Liver (tissue), 9 donors: ENCODE measurements around the gene SUSD5. TPM values are rescaled to one million over a fixed set of nuclear protein-coding genes. Genes with fewer than 3 reads are reported as not detected.
"Not testable (repeated sequence)": the region's sequence is repeated elsewhere in the genome, so short reads cannot be mapped to it uniquely, and the experiment has no call there.

Experiments used
- DNase-seq: peaks from one replicate; pipeline ENCODE4 v3.0.0-alpha.2; 2017; ENCODE audit warnings: low spot score
- H3K27ac ChIP-seq, 2 donors: one replicate each; pipeline ENCODE4 v1.7.0; 2013; ENCODE audit warnings: inconsistent platforms in 2 of 2, low read length in 2 of 2, control low read depth in 1 of 2, low read depth in 1 of 2, mild to moderate bottlenecking in 1 of 2
- H3K27me3 ChIP-seq, 4 donors: one replicate each; pipeline versions ENCODE4 v1.6.1 to v1.7.0; 2013; ENCODE audit warnings: low read length in 3 of 4, inconsistent platforms in 1 of 4, mild to moderate bottlenecking in 1 of 4, moderate library complexity in 1 of 4; ENCODE audit not compliant: control insufficient read depth in 4 of 4, insufficient read depth in 4 of 4
- H3K36me3 ChIP-seq, 4 donors: one replicate each; pipeline versions ENCODE4 v1.6.1 to v1.7.0; 2013; ENCODE audit warnings: low read length in 3 of 4, mild to moderate bottlenecking in 3 of 4, low read depth in 1 of 4, moderate library complexity in 1 of 4; ENCODE audit not compliant: control insufficient read depth in 4 of 4, insufficient read depth in 3 of 4
- H3K4me1 ChIP-seq, 4 donors: one replicate each; pipeline versions ENCODE4 v1.6.1 to v1.7.0; 2013; ENCODE audit warnings: low read length in 3 of 4, mild to moderate bottlenecking in 3 of 4, moderate library complexity in 1 of 4; ENCODE audit not compliant: control insufficient read depth in 4 of 4, insufficient read depth in 4 of 4
- H3K4me3 ChIP-seq, 3 donors: one replicate each; pipeline versions ENCODE4 v1.6.1 to v1.7.0; 2013; ENCODE audit warnings: low read length in 3 of 3, control low read depth in 1 of 3, low read depth in 1 of 3, mild to moderate bottlenecking in 1 of 3
- H3K9ac ChIP-seq, 2 donors: one replicate each; pipeline ENCODE4 v1.7.0; 2013; ENCODE audit warnings: low read length in 2 of 2, mild to moderate bottlenecking in 2 of 2, moderate library complexity in 2 of 2, control low read depth in 1 of 2, low read depth in 1 of 2
- H3K9me3 ChIP-seq, 4 donors: one replicate each; pipeline versions ENCODE4 v1.6.1 to v1.7.0; 2013; ENCODE audit warnings: low read length in 3 of 4; ENCODE audit not compliant: control insufficient read depth in 4 of 4
- EGR1 ChIP-seq, 2 donors: IDR thresholded peaks; 2 replicates each; pipeline ENCODE4 v1.6.1; 2016 to 2018; ENCODE audit warnings: antibody characterized with exemption in 2 of 2, low read depth in 2 of 2
- FOXA1 ChIP-seq: IDR thresholded peaks from 2 replicates; pipeline ENCODE4 v1.6.1; 2016; ENCODE audit warnings: antibody characterized with exemption
- FOXA2 ChIP-seq: IDR thresholded peaks from 2 replicates; pipeline ENCODE4 v1.6.1; 2016; ENCODE audit warnings: antibody characterized with exemption
- GABPA ChIP-seq, 2 donors: IDR thresholded peaks in 1 of 2; conservative IDR thresholded peaks in 1 of 2; 2 replicates each; pipeline ENCODE4 v1.6.1; 2016; ENCODE audit warnings: antibody characterized with exemption in 2 of 2, mild to moderate bottlenecking in 1 of 2, moderate library complexity in 1 of 2
- HNF4A ChIP-seq, 2 donors: conservative IDR thresholded peaks; 2 replicates each; pipeline ENCODE4 v1.6.1; 2016; ENCODE audit warnings: antibody characterized with exemption in 2 of 2, mild to moderate bottlenecking in 2 of 2
- HNF4G ChIP-seq: IDR thresholded peaks from 2 replicates; pipeline ENCODE4 v1.6.1; 2016; ENCODE audit warnings: antibody characterized with exemption
- JUND ChIP-seq, 2 donors: IDR thresholded peaks; 2 replicates each; pipeline ENCODE4 v1.6.1; 2016; ENCODE audit warnings: antibody characterized with exemption in 2 of 2
- NR2F2 ChIP-seq: IDR thresholded peaks from 2 replicates; pipeline ENCODE4 v1.6.1; 2016; ENCODE audit warnings: antibody characterized with exemption
- RAD21 ChIP-seq, 2 donors: IDR thresholded peaks; 2 replicates each; pipeline ENCODE4 v1.6.1; 2016; ENCODE audit warnings: antibody characterized with exemption in 2 of 2, mild to moderate bottlenecking in 2 of 2
- RXRA ChIP-seq, 2 donors: IDR thresholded peaks; 2 replicates each; pipeline ENCODE4 v1.6.1; 2017 to 2018; ENCODE audit warnings: antibody characterized with exemption in 2 of 2, mild to moderate bottlenecking in 1 of 2
- SP1 ChIP-seq: IDR thresholded peaks from 2 replicates; pipeline ENCODE4 v1.6.1; 2018; ENCODE audit warnings: antibody characterized with exemption, mild to moderate bottlenecking
- TAF1 ChIP-seq: conservative IDR thresholded peaks from 2 replicates; pipeline ENCODE4 v1.6.1; 2016; ENCODE audit warnings: antibody characterized with exemption, mild to moderate bottlenecking
- YY1 ChIP-seq: IDR thresholded peaks from 2 replicates; pipeline ENCODE4 v1.6.1; 2016; ENCODE audit warnings: antibody characterized with exemption, mild to moderate bottlenecking
- WGBS: extraction: QIAGEN DNeasy Blood & Tissue Kit; methylation state at CpG from one replicate; pipeline ENCODE4 v1.1.7; 2013; 5-methylcytosine and 5-hydroxymethylcytosine counted together
- polyA plus RNA-seq, 2 donors: library from polyadenylated mRNA; stranded (reverse) in 1 of 2; unstranded in 1 of 2; fragments of 200-250 nt in 1 of 2; fragments of >200 nt in 1 of 2; fragmentation: Nextera tagmentation in 1 of 2; extraction: Ambion mirVana in 1 of 2; gene quantifications; one replicate each; pipeline versions ENCODE4 v1.2.1 to v1.2.3, GENCODE V29; 2013 to 2015
- total RNA-seq, 2 donors: library from RNA; depleted of rRNA; stranded (reverse); fragments of >200 nt; gene quantifications; one replicate each; pipeline ENCODE4 v1.2.3, GENCODE V29; 2014
- TF ChIP-seq, protein P1 (sequence below): IDR thresholded peaks from 2 replicates; pipeline ENCODE4 v1.6.1; 2016; ENCODE audit warnings: antibody characterized with exemption
- TF ChIP-seq, protein P2 (sequence below): IDR thresholded peaks from 2 replicates; pipeline ENCODE4 v1.6.1; 2016; ENCODE audit warnings: antibody characterized with exemption, mild to moderate bottlenecking
- TF ChIP-seq, protein P3 (sequence below): IDR thresholded peaks from 2 replicates; pipeline ENCODE4 v1.6.1; 2016; ENCODE audit warnings: antibody characterized with exemption
- TF ChIP-seq, protein P4 (sequence below): fragments of 150-350 bp; IDR thresholded peaks from 2 replicates; pipeline ENCODE4 v1.5.1; 2017; ENCODE audit warnings: improper control_type of control experiment, low read depth, low read length; ENCODE audit not compliant: missing input control
- TF ChIP-seq, protein P5 (sequence below): IDR thresholded peaks from 2 replicates; pipeline ENCODE4 v1.6.1; 2016; ENCODE audit warnings: antibody characterized with exemption
- donor health status: healthy.
- donor health status: healthy.
- donor health status: healthy.
- donor health status: healthy.
- donor health status: healthy.

SUSD5 gene
- total and polyA plus RNA-seq, 4 donors, result 0.08 to 0.21 (median 0.18) TPM

DNA sequence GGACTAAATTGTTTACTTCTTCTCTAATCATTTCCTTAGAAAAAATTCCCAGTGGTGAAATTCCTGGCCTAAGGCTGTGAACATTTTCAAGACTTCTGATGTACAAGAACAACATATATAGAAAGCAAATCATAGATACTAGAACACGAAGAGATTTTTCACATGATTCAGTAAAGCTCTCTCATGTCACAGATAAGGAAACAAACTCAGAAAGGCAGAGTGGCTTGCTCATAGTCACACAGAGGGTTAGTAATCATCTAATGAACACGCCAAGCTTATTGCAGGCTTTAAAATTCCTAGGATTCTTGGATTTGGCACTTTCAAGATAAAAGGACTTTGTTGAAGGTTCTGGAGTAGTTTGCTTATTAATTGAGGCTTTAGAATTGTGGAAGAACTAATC lies 78.6 kb downstream of the SUSD5 start:
- Histone ChIP-seq H3K36me3 (peaks cover 2 to 19% (median 11%) of the 10 kb centered on the region in 4 donors), H3K27me3 (no peaks in the 10 kb centered on the region), H3K4me1 (no peaks in the 10 kb centered on the region), H3K4me3 (no peak overlapping the region), H3K27ac (no peak overlapping the region), H3K9me3 (no peaks in the 10 kb centered on the region), H3K9ac (no peak overlapping the region)
- WGBS, result 83% methylated on average over 2 of the region's 2 CpGs
- no peak for TF ChIP-seq FOXA2
- DNase-seq, result no peak

DNA sequence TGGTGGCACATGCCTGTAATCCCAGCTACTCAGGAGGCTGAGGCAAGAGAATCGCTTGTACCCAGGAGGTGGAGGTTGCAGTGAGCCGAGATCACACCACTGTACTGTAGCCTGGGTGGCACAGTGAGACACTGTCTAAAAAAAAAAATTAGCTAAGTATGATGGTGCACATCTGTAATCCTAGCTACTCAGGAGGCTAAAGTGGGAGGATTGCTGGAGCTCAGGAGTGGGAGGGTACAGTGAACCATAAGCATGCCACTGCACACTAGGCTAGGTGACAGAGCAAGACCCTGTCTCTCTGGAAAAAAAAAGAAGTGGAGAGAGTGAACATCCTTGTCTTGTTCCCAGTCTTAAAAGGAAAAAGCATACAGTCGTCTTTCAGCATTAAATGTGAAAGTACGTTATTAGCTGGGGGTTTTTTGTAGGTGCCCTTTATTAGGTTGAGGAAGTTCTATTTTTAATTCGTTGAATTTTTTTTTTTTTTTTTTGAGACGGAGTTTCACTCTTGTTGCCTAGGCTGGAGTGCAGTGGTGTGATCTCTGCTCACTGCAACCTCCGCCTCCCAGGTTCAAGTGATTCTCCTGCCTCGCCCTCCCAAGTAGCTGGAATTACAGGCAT lies 79.5 kb downstream of the SUSD5 start:
- H3K36me3 ChIP-seq, result peaks cover 7 to 27% (median 15%) of the 10 kb centered on the region in 4 donors

DNA sequence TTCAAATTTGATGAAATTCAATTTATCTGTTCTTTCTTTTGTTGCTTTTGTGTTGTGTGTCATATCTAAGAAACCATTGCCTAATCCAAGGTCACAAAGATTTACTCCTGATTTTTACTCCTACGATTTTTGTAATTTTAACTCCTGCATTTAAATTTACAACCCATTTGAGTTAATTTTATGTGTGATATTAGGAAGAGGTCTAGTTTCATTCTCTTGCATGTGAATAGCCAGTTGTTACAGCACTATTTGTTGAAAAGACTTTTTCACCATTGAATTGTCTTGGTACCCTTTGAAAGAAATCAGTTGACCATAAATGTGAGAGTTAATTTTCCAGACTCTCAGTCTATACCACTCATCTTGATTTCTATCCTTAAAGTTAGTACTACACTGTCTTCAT lies 80.9 kb downstream of the SUSD5 start:
- Histone ChIP-seq H3K27me3 (no peaks in the 10 kb centered on the region), H3K9ac (no peak overlapping the region), H3K4me1 (no peaks in the 10 kb centered on the region), H3K27ac (no peak overlapping the region), H3K4me3 (no peak overlapping the region), H3K9me3 (no peaks in the 10 kb centered on the region), H3K36me3 (peaks cover 9 to 31% (median 13%) of the 10 kb centered on the region in 4 donors)
- DNase-seq, result no peak
- 81% methylated on average over 1 of the region's 1 CpG for WGBS
- TF ChIP-seq YY1 (no peak), HNF4G (no peak), NR2F2 (no peak), TAF1 (no peak), RXRA (IDR thresholded peaks at IDR 0.05) (no peak), FOXA1 (no peak), RAD21 (IDR thresholded peaks at IDR 0.05) (no peak), EGR1 (IDR thresholded peaks at IDR 0.05; ENCODE audit: low read depth in 2 of 2) (no peak), SP1 (no peak), HNF4A (conservative IDR thresholded peaks at IDR 0.05) (no peak), JUND (IDR thresholded peaks at IDR 0.05) (no peak), GABPA (IDR thresholded peaks at IDR 0.05 in 1 of 2, conservative IDR thresholded peaks at IDR 0.05 in 1 of 2) (no peak), FOXA2 (no peak)
- TF ChIP-seq, protein P1, sequence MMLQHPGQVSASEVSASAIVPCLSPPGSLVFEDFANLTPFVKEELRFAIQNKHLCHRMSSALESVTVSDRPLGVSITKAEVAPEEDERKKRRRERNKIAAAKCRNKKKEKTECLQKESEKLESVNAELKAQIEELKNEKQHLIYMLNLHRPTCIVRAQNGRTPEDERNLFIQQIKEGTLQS, result no peak
- TF ChIP-seq, protein P2, sequence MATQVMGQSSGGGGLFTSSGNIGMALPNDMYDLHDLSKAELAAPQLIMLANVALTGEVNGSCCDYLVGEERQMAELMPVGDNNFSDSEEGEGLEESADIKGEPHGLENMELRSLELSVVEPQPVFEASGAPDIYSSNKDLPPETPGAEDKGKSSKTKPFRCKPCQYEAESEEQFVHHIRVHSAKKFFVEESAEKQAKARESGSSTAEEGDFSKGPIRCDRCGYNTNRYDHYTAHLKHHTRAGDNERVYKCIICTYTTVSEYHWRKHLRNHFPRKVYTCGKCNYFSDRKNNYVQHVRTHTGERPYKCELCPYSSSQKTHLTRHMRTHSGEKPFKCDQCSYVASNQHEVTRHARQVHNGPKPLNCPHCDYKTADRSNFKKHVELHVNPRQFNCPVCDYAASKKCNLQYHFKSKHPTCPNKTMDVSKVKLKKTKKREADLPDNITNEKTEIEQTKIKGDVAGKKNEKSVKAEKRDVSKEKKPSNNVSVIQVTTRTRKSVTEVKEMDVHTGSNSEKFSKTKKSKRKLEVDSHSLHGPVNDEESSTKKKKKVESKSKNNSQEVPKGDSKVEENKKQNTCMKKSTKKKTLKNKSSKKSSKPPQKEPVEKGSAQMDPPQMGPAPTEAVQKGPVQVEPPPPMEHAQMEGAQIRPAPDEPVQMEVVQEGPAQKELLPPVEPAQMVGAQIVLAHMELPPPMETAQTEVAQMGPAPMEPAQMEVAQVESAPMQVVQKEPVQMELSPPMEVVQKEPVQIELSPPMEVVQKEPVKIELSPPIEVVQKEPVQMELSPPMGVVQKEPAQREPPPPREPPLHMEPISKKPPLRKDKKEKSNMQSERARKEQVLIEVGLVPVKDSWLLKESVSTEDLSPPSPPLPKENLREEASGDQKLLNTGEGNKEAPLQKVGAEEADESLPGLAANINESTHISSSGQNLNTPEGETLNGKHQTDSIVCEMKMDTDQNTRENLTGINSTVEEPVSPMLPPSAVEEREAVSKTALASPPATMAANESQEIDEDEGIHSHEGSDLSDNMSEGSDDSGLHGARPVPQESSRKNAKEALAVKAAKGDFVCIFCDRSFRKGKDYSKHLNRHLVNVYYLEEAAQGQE, result no peak
- TF ChIP-seq, protein P3, sequence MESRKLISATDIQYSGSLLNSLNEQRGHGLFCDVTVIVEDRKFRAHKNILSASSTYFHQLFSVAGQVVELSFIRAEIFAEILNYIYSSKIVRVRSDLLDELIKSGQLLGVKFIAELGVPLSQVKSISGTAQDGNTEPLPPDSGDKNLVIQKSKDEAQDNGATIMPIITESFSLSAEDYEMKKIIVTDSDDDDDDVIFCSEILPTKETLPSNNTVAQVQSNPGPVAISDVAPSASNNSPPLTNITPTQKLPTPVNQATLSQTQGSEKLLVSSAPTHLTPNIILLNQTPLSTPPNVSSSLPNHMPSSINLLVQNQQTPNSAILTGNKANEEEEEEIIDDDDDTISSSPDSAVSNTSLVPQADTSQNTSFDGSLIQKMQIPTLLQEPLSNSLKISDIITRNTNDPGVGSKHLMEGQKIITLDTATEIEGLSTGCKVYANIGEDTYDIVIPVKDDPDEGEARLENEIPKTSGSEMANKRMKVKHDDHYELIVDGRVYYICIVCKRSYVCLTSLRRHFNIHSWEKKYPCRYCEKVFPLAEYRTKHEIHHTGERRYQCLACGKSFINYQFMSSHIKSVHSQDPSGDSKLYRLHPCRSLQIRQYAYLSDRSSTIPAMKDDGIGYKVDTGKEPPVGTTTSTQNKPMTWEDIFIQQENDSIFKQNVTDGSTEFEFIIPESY, result no peak
- TF ChIP-seq, protein P4, sequence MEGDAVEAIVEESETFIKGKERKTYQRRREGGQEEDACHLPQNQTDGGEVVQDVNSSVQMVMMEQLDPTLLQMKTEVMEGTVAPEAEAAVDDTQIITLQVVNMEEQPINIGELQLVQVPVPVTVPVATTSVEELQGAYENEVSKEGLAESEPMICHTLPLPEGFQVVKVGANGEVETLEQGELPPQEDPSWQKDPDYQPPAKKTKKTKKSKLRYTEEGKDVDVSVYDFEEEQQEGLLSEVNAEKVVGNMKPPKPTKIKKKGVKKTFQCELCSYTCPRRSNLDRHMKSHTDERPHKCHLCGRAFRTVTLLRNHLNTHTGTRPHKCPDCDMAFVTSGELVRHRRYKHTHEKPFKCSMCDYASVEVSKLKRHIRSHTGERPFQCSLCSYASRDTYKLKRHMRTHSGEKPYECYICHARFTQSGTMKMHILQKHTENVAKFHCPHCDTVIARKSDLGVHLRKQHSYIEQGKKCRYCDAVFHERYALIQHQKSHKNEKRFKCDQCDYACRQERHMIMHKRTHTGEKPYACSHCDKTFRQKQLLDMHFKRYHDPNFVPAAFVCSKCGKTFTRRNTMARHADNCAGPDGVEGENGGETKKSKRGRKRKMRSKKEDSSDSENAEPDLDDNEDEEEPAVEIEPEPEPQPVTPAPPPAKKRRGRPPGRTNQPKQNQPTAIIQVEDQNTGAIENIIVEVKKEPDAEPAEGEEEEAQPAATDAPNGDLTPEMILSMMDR, result no peak
- TF ChIP-seq, protein P5, sequence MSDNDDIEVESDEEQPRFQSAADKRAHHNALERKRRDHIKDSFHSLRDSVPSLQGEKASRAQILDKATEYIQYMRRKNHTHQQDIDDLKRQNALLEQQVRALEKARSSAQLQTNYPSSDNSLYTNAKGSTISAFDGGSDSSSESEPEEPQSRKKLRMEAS, result no peak

More for the DNA sequence above, 79.5 kb downstream of the SUSD5 start:
- not testable (repeated sequence) for DNase-seq, H3K27me3 ChIP-seq, H3K4me3 ChIP-seq, H3K27ac ChIP-seq, H3K4me1 ChIP-seq, H3K9ac ChIP-seq, H3K9me3 ChIP-seq
- 92% methylated on average over 8 of the region's 8 CpGs for WGBS
